OCI-LY7 (cell line): ENCODE data around the gene SDK2.

Experiments
- CTCF ChIP-seq: fragments of 200-600 bp; sonication (generic); conservative IDR thresholded peaks from 2 replicates; pipeline ENCODE4 v1.5.1; 2014; ENCODE audit warnings: mild to moderate bottlenecking, antibody characterized with exemption, low read length, moderate library complexity, mixed read lengths
- EZH2phosphoT487 ChIP-seq: fragments of 200-600 bp; sonication (generic); IDR thresholded peaks from 2 replicates; pipeline ENCODE4 v1.6.1; 2018; ENCODE audit warnings: low read depth, borderline replicate concordance, mild to moderate bottlenecking, mixed run types, antibody characterized with exemption, low read length, moderate library complexity, mixed read lengths

GRCh38 chr17:73551144-73551543 is 93.1 kb downstream of the SDK2 start:
- TF ChIP-seq CTCF, result no peak
- TF ChIP-seq EZH2phosphoT487, result no peak
